ENCODE measurements around the gene MAP1LC3B.

The MAP1LC3B gene

GRCh38 chr16:87425941-87426340, 33.8 kb downstream of the MAP1LC3B start:
- in situ Hi-C loops (cut with MboI; ENCODE audit: low sequenced_read_pairs), result no loop called here

- in situ Hi-C loops (cut with MboI; ENCODE audit: low sequenced_read_pairs), result no loop called here
Measured at GRCh38 chr16:87426423-87427215, 34.5 kb downstream of the MAP1LC3B start.

GRCh38 chr16:87431926-87432325, 39.8 kb downstream of the MAP1LC3B start:
- in situ Hi-C loops (cut with MboI; ENCODE audit: low sequenced_read_pairs), result no loop called here

- in situ Hi-C loops (cut with MboI; ENCODE audit: low sequenced_read_pairs), result no loop called here
Measured at GRCh38 chr16:87432330-87432915, 40.3 kb downstream of the MAP1LC3B start.

GRCh38 chr16:87434146-87434667, 42.1 kb downstream of the MAP1LC3B start:
- in situ Hi-C loops (cut with MboI; ENCODE audit: low sequenced_read_pairs), result no loop called here

GRCh38 chr16:87435372-87436224, 43.5 kb downstream of the MAP1LC3B start:
- in situ Hi-C loops (cut with MboI; ENCODE audit: low sequenced_read_pairs), result no loop called here

GRCh38 chr16:87436225-87437172, 44.4 kb downstream of the MAP1LC3B start:
- in situ Hi-C loops (cut with MboI; ENCODE audit: low sequenced_read_pairs), result no loop called here

GRCh38 chr16:87437327-87437726, 45.2 kb downstream of the MAP1LC3B start:
- in situ Hi-C loops (cut with MboI; ENCODE audit: low sequenced_read_pairs), result no loop called here

GRCh38 chr16:87437911-87438610, 45.9 kb downstream of the MAP1LC3B start:
- in situ Hi-C loops (cut with MboI; ENCODE audit: low sequenced_read_pairs), result no loop called here

GRCh38 chr16:87438611-87438985, 46.5 kb downstream of the MAP1LC3B start:
- in situ Hi-C loops (cut with MboI; ENCODE audit: low sequenced_read_pairs), result no loop called here

- in situ Hi-C loops (cut with MboI; ENCODE audit: low sequenced_read_pairs), result no loop called here
Measured at GRCh38 chr16:87439926-87440325, 47.8 kb downstream of the MAP1LC3B start.

GRCh38 chr16:87441886-87442580, 49.9 kb downstream of the MAP1LC3B start:
- in situ Hi-C loops (cut with MboI; ENCODE audit: low sequenced_read_pairs), result no loop called here

- in situ Hi-C loops (cut with MboI; ENCODE audit: low sequenced_read_pairs), result no loop called here
Measured at GRCh38 chr16:87442581-87442966, 50.4 kb downstream of the MAP1LC3B start.

- in situ Hi-C loops (cut with MboI; ENCODE audit: low sequenced_read_pairs), result no loop called here
Measured at GRCh38 chr16:87443016-87443415, 50.9 kb downstream of the MAP1LC3B start.

GRCh38 chr16:87443964-87444363, 51.8 kb downstream of the MAP1LC3B start:
- in situ Hi-C loops (cut with MboI; ENCODE audit: low sequenced_read_pairs), result no loop called here

- in situ Hi-C loops (cut with MboI; ENCODE audit: low sequenced_read_pairs), result no loop called here
Measured at GRCh38 chr16:87445486-87445885, 53.4 kb downstream of the MAP1LC3B start.

GRCh38 chr16:87446479-87446878, 54.3 kb downstream of the MAP1LC3B start:
- in situ Hi-C loops (cut with MboI; ENCODE audit: low sequenced_read_pairs), result no loop called here

GRCh38 chr16:87447323-87447722, 55.2 kb downstream of the MAP1LC3B start:
- in situ Hi-C loops (cut with MboI; ENCODE audit: low sequenced_read_pairs), result no loop called here

GRCh38 chr16:87448866-87449265, 56.7 kb downstream of the MAP1LC3B start:
- in situ Hi-C loops (cut with MboI; ENCODE audit: low sequenced_read_pairs), result no loop called here

All from HL-60/S4 treated with phorbol 12-myristate 13-acetate at 8.2 ng/mL for 4 days and 3 days (cell line).